Activated CD4-positive, alpha-beta T cell treated with anti-CD3 and anti-CD28 coated beads for 1 hour (primary cell): ENCODE results near the gene GLYATL3.
"Not testable (repeated sequence)": the region's sequence is repeated elsewhere in the genome, so short reads cannot be mapped to it uniquely, and the experiment has no call there.

ENCODE experiments used
- DNase-seq: peaks from one replicate; pipeline ENCODE4 v3.0.0-alpha.2; 2020

GLYATL3 gene

DNA sequence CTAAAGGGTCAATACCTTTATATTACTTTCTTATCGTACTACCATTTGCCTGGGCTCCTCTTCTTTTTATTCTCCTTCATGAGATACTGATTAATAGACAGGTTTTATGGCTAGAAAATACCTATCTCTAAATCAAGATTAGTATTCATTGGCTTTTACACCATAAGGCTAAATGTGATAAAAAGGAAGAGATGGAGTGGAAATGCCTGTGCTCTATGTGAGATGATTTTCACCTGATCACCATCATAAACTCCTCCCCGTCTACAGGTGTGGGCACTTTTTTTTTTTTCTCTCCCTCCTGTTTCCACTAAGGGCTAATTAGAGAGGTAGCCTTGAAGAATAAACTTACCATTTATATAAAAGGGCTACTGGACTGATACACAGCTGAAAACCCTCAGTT lies at the start of gene GLYATL3:
Gene GLYATL3, plus strand, starts transcription at position 301 of the 400 bp plus-strand sequence. CDS start 12,068 bp downstream, outside the sequence.
- no peak for DNase-seq

- no peak for DNase-seq
These were observed 46.5 kb upstream of the GLYATL3 start for GRCh38 chr6:49453221-49453620.

GRCh38 chr6:49454787-49455709 lies 44.7 kb upstream of the GLYATL3 start:
- no peak for DNase-seq

DNA sequence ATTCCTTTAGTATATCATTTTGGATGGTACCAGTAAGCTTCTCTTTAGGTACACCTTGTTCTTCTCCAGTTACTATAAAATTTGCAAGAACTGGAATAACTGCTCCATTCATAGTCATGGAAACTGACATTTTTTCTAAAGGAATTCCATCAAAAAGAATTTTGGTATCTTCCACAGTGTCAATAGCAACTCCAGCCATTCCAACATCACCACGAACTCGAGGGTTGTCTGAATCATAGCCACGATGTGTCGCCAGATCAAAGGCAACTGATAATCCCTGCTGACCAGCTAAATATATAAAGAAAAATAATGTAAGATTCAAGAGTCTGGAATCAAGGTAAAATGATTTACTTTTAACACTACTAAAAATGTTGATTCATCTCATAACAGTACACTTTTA lies 42.0 kb upstream of the GLYATL3 start:
- DNase-seq, result no peak

- no peak for DNase-seq
These were observed 37.7 kb upstream of the GLYATL3 start for GRCh38 chr6:49462071-49462470.

DNA sequence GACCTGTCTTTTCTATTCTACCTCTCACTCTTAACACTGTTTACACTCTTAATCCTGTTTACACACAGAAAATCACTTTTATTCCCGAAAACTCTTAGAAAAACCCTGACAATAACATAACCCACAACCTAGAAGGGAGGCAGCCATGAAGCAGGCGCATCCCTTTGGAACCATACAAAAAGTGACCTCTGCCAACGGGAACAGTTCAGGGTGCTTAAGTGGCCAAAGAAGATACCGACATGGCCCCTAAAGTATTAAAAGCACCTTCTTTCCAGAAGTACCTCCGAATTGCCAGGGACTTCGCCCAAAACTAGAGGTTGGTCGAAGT lies 37.2 kb upstream of the GLYATL3 start:
- no peak for DNase-seq

GRCh38 chr6:49462927-49463611 lies 36.7 kb upstream of the GLYATL3 start, which contains the start of the genes CENPQ and MMUT:
Gene CENPQ, plus strand, starts transcription at chr6:49463370. Its CDS starts 6,807 bp downstream, at chr6:49470177.
Gene MMUT, minus strand, starts transcription at chr6:49463253. Its CDS starts 3,787 bp downstream, at chr6:49459466.
- peak; percentile 77 for DNase-seq

GRCh38 chr6:49463612-49463967 lies 36.1 kb upstream of the GLYATL3 start:
- no peak for DNase-seq

GRCh38 chr6:49464691-49465090 lies 35.0 kb upstream of the GLYATL3 start:
- DNase-seq, result no peak

DNA sequence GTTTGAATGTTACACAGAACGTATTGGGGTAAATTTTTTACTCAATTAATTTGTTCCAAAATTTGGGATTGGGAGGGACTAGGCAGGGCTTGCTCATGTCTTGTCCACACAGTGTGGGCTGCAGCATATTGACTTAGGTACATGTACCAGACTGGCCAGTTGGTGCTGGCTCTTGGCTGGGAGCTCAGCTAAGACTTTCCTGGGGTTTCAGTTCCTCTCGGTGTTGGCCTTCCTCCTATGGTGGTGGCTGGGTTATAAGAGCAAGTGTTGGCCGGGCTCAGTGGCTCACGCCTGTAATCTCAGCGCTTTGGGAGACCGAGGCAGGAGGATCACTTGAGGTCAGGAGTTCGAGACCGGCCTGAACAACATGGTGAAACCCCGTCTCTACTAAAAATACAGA lies 31.7 kb upstream of the GLYATL3 start:
- no peak for DNase-seq

DNA sequence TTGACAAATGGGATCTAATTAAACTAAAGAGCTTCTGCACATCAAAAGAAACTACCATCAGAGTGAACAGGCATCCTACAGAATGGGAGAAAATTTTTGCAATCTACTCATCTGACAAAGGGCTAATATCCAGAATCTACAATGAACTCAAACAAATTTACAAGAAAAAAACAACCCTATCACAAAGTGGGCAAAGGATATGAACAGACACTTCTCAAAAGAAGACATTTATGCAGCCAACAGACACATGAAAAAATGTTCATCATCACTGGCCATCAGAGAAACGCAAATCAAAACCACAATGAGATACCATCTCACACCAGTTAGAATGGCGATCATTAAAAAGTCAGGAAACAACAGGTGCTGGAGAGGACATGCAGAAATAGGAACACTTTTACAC lies 23.2 kb upstream of the GLYATL3 start:
- not testable (repeated sequence) for DNase-seq

GRCh38 chr6:49479308-49479970 lies 20.3 kb upstream of the GLYATL3 start:
- DNase-seq, result no peak

GRCh38 chr6:49481846-49482245 lies 17.9 kb upstream of the GLYATL3 start:
- not testable (repeated sequence) for DNase-seq

DNA sequence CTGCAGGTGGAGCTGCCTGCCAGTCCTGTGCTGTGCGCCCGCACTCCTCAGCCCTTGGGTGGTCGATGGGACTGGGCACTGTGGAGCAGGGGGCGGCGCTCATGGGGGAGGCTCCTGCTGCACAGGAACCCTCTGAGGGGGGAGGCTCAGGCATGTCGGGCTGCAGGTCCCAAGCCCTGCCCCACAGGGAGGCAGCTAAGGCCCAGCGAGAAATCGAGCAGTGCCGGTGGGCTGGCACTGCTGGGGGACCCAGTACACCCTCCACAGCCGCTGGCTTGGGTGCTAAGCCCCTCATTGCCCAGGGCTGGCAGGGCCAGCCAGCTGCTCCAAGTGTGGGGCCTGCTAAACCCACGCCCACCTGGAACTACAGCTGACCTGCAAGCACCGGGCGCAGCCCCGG lies 16.3 kb upstream of the GLYATL3 start:
- not testable (repeated sequence) for DNase-seq

DNA sequence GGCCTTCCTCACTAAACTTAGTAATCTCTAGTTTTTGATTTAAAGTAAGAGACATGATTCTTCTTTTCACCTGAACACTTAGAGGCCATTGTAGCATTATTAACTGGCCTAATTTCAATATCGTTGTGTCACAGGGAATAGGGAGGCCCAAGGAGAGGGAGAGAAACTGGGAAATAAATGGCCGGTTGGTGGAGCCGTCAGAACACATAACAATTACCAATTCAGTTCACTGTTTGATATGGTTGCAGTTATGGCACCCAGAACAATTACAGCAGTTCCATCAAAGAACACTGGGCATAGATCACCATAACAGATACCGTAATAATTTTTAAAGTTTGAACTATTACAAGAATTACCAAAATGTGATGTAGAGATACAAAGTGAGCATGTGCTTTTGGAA lies 9.1 kb upstream of the GLYATL3 start:
- no peak for DNase-seq

DNA sequence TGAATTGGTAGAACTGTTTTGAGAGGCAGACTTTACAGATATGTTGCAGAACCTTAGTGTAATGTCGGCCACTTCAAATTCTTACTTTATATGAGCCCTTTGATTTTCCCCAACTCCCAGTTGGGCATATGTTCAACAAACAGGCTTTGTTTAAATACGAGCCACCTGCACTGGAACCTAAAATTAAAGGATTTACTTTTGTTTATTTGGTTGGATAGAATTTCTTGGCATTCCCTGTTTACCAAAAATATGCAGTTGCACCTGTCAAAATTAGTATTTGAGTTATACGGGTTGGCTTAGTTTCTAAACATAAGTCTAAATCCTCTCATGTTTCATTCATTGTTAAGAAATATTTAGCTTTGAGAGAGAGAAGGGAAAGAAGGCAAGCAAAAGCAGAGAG lies 2.4 kb upstream of the GLYATL3 start:
- no peak for DNase-seq

DNA sequence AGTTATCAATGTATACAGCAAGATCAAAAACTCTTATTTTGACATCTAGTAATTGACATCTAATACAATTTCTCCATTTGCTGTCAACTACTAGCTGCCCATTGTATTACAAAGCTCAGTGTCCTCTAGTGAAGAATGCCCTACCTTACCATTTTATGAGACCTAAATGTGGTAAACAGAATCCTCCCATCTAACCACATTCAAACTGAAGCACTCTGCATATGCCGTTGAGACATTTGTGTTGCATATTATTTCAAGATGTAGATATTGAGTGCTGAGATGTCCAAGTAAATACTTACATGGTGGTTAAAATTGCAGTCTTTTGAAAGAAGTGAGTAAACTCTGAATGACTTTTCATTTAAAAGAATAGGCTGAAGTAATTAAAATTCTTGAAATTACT lies 597 bp upstream of the GLYATL3 start:
- DNase-seq, result no peak

DNA sequence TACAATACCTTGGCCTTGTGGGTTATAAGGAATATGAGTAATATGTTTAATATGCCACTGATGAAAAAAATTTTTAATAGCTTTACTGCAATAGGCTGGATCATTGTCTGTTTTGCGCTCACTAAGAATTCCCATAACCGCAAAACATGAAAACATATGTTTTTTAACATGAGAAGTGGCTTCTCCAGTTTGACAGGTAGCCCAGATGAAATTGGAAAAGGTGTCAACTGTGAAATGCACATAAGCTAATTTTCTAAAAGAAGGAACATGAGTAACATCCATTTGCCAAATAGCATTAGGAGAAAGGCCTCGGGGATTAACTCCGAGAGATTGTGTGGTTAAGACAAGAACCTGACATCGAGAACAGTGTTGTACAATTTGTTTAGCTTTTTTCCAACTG lies 4.9 kb downstream of the GLYATL3 start:
- DNase-seq, result no peak

- no peak for DNase-seq
These were observed 6.9 kb downstream of the GLYATL3 start for GRCh38 chr6:49506569-49507111.

DNA sequence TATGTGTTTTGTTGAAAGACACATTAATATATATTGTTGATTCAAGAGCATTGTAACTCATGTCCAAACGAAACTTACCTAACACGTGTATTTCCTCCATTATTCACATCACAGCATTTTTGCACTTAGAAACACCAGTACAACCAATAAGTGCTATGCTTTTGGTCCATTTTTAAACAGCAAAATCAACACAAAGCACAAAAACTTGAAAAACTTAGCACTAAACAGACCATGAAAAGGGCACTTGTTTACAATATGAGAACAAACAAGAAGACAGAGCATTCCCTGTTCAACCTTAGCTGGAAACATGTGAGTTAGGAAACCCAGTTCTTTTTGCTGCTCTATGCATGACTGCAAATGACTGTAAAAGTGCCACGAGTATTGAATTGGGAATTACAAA lies 9.6 kb downstream of the GLYATL3 start:
- DNase-seq, result no peak

DNA sequence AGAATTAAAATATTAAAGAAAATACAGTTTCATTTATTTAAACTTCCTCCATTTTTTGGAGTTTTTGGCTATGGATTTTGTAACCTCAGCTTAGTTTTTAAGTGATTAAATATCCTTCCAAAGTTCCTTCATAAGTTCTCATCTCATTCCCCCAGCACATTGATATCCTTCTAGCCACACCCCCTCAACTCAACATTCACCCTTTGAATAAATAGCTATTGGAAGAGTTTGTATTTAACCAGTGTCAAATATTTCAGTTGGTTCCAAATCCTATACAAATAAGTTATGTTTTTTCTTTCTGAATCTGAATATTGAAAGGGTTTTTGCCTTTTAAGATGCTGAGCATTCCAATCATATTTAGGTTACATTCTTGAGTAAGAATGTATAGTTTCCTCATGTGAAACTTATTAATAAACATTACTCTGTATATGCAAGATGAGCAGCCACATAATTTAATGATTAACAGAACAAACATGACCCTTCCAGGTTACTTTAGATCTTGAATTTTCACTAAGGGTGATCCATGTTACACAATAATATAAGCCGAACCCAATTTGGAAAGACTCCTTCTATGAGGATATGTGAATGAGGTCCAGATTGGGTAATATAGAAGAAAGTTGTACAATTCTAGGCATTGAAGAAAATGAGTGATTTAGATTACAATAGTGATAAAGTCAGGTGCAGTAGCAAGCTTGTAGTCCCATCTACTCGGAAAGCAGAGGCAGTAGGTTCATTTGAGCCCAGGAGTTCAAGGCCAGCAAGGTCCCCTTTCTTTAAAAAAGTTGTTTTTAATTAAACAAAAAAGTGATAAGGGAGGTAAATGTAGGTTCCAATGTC lies 13.6 kb downstream of the GLYATL3 start:
- DNase-seq, result no peak
